IMR-90 (cell line): ENCODE results near the gene RHBDL1.
"Not testable (repeated sequence)": the region's sequence is repeated elsewhere in the genome, so short reads cannot be mapped to it uniquely, and the experiment has no call there.

Experiments
- CTCF ChIP-seq: conservative IDR thresholded peaks from 2 replicates; pipeline ENCODE4 v1.5.1; 2012; ENCODE audit warnings: mild to moderate bottlenecking, low read depth, low read length, improper control_type of control experiment
- MAZ ChIP-seq: IDR thresholded peaks from 2 replicates; pipeline ENCODE4 v1.6.1; 2012; ENCODE audit warnings: low read depth, mild to moderate bottlenecking, low read length, improper control_type of control experiment, moderate library complexity, borderline replicate concordance
- RAD21 ChIP-seq: IDR thresholded peaks from 2 replicates; pipeline ENCODE4 v1.6.1; 2012; ENCODE audit warnings: low read length, improper control_type of control experiment
- RFX5 ChIP-seq: IDR thresholded peaks from 2 replicates; pipeline ENCODE4 v1.8.0; 2012; ENCODE audit warnings: low read depth, mild to moderate bottlenecking, low read length, moderate library complexity
- SMC3 ChIP-seq: fragments of 150-350 bp; IDR thresholded peaks from 2 replicates; pipeline ENCODE4 v1.6.1; 2016; ENCODE audit warnings: low read depth, mild to moderate bottlenecking, antibody characterized with exemption, low read length, moderate library complexity

- TF ChIP-seq CTCF, RFX5, RAD21, MAZ, SMC3: not testable (repeated sequence)
Observed at GRCh38 chr16:691242-691641, 15.8 kb downstream of the RHBDL1 start.
